Stimulated activated CD8-positive, alpha-beta memory T cell treated with anti-CD3 and anti-CD28 coated beads, Interleukin-2, amount 100 ng/mL, for 48 hours (primary cell): Measurements from ENCODE around the gene MTCL3.

Experiments used
- DNase-seq, 2 donors: peaks; one replicate each; pipeline ENCODE4 v3.0.0-alpha.2; 2020; ENCODE audit warnings: low read depth in 2 of 2

Gene MTCL3

GRCh38 chr6:127468936-127469335, 50.2 kb downstream of the MTCL3 start:
- no peak for DNase-seq

GRCh38 chr6:127466416-127466815, 52.7 kb downstream of the MTCL3 start:
- no peak for DNase-seq

DNA sequence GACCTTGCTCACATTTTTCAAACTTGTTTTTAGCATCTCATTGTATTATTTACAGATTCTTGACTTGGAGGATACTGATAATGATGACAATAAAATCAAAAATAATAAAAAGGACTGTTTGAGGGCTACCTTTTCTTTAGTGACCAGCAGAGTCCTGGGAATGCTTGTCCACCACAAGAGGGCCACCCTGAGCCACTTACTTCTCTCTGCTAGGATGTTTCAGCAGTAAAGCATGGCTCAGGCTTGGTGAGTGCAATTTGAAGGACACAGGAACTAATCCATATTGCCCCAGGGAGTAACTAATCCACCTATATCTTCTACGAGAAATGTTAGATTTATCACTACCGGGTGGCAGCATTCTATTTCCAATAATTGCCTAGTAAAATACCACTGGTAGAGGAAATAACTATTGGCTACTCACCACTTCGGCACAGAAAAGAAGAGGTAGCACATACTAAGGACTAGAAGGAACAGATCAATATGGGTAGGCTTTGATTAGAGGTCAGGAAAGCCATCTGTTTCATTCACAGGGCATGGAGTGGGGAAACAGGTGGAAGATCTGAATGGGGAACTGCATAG, 54.2 kb downstream of the MTCL3 start:
- DNase-seq: peak; percentile 26 to 44

GRCh38 chr6:127464161-127464880, 54.8 kb downstream of the MTCL3 start:
- DNase-seq: no peak

DNA sequence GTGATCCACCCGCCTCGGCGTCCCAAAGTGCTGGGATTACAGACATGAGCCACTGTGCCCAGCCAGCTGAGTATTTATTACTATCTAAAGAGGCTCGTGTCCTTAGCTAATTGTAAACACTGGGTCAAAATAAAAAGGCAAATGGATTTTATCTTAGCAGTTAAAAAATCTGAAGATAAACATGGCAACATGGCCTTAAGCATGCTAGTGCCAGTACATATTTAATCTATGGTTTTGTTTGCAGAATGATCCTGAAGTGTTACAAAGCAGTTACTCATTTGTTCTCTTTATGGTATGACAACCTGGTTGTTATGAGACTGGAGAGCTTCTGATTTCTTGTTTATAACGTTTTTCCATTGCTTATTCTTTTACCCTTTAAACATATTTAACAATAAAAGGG, 56.1 kb downstream of the MTCL3 start:
- no peak for DNase-seq

DNA sequence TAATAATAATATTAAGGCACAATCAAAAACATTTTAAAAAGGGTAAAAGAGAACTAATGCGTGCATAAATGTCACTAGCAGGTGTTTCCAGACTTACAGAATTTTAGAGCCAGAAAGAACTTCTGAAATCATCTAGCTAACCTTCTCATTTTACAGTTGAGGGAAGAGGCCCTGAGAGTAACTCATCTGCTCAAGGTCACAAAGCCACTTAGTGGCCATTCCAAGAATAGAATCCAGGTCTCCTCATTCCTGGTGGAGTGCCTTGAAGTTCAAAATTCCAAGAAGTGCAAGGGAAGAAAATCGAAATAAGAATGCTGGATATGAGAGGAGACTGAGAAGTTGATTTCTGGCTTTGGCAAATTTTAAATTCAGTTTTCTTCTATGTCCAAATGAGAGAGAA, 56.8 kb downstream of the MTCL3 start:
- no peak for DNase-seq

GRCh38 chr6:127460465-127460864, 58.7 kb downstream of the MTCL3 start:
- DNase-seq: no peak

- no peak for DNase-seq
These were observed 59.9 kb downstream of the MTCL3 start, which contains the start of gene KIAA0408 for GRCh38 chr6:127459231-127459641. KIAA0408 (minus strand) TSS chr6:127459389; CDS start chr6:127453981, 5,408 bp downstream.

DNA sequence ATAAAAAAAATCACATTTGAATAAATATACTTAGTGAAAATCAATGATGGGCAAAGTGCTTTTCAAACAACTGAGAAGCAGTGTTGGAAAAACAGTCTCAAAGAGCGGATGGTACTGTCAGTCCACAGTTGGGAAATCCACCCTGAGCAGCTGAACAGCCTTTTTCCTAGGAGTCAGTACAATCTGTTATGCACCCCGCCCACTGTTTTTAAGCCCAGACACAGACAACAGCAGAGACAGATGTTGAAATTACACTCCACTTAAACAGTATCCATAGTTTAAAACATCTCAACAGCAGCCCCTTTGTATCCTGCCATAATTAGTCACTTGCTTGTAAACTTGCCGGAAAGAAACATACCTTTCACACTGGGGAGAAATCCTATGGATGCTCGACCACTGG, 60.3 kb downstream of the MTCL3 start:
- no peak for DNase-seq

DNA sequence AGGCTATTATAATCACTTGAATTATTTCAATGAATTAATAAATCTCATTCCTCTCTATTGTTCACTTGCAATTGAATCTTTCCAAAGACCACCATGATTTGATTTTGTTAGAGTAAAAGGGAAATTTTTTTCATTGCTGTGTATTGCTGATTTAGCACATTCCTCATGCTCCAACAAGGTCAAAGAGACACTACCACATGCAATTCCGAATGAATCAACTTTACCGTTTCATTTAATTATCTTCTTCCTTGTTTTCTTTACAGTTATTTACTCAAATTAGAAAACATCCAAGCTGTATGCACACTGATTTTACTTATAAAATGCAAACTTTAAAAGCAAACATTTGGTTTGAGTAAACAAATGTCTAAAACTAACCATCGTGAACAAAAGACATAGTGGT, 60.9 kb downstream of the MTCL3 start:
- DNase-seq: no peak

- no peak for DNase-seq
These were observed 61.6 kb downstream of the MTCL3 start for GRCh38 chr6:127457456-127458064.

DNA sequence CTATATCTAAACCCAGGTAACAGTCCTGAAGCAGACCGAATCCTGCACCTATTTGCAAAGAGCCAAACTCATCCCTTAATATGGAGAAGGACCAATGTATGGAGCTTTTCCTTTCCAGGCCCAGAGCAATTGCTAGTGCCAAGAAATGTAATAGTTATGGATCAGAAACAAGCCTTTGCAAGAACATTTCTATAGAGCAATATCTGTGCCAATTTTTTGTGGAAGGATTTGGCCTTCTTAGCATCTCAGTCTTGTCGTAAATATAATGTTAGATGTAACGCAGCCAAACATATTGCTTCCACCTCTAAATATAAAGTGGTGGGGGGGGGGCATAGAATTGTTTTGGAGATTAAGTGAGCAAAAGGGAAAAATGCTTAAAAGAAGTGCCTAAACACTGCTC, 62.7 kb downstream of the MTCL3 start:
- no peak for DNase-seq

DNA sequence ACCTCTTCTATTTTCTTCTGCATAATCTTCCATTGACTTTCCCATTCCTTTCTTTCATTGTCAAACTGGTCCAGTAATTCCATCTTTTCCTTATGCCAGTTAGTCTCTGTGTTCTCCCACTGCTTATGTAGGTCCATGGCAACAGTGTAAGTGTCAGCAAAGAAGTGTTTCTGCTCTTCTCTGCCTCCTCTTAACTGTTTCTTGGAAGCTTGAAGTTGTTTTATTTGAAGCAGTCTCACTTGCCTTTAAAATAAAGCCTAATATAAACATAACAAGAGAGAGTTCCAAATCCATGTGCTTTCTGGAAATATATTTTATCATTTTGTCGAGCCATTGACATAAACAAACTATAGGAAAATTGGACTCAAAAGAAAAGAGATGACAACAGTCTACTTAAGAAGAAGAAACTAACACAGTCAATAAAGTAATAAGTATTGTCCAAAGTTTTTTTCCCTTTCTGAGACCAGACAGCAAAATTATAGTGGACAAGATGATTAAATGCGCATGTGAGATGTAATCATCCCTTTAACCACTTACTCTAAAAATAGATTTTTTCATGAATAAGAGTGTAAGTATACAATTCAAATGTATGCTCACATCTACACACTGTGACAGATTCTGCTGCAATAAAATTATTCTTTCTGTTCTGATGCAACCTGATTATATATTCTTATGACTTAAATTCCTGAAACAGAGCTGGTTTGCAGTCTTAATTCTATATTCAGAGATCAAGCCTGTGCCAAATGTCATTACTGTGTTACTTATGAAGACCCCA, 65.1 kb downstream of the MTCL3 start:
- DNase-seq: no peak

GRCh38 chr6:127452803-127453202, 66.3 kb downstream of the MTCL3 start:
- no peak for DNase-seq

DNA sequence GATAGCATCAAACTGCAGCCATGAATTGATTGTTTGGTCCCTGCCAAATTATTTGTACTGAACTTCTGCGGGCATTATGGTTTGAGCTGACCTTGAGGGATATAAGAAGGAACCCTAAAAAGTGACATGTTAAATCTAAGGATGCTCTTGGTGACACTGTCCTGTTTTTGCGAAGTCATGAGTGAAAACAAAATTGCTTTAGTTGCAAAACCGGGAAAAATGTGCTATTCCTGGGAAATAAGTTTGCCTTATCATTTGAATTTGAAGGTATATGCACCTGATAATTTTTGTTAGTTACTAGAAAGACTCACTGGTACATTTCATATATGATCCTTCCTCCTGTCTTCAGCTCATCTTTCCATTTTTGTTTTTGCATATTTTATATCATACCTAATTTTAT, 67.7 kb downstream of the MTCL3 start:
- DNase-seq: no peak

DNA sequence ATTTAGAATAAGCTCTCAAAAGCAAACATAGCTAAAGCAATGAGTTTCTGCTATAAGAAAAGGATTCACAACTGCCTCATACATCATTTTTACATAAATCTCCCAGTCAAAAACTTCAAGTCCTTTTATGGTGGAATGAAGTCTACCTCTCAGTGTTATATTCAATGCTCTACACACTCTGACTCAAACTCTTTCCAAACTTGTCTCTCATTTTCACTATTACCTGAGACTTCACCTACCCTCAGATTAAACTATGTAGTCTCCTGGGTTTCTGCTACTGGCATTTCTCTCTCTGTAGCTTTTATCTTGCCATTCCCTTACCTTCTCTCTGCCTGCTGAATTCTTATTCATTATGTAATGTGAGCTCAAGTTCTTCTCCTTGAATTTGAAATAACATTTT, 71.4 kb downstream of the MTCL3 start:
- no peak for DNase-seq

- no peak for DNase-seq
These were observed 72.8 kb downstream of the MTCL3 start for GRCh38 chr6:127446356-127446755.

DNA sequence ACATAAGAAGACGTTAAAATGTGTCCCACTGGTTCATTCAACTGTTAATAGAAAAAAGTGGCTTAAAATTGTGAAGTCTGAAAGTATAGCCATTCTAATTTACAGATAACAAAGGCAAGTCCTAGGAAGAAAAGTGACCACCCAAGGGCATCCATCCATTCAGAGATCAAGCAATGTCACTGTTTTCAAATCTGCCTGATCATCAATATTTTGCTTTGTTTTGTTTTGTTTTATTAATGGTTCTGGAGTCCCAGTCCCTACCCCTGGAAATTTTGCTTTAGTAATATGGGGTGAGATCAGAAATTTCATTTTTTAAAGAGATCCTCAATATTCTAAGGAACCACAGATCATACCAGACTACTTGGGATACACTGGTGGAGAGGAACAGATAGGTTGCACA, 77.3 kb downstream of the MTCL3 start:
- no peak for DNase-seq

GRCh38 chr6:127439718-127440117, 79.4 kb downstream of the MTCL3 start:
- DNase-seq: no peak

- no peak for DNase-seq
These were observed 82.5 kb downstream of the MTCL3 start for GRCh38 chr6:127436578-127437110.

GRCh38 chr6:127435626-127436220, 83.4 kb downstream of the MTCL3 start:
- no peak for DNase-seq

GRCh38 chr6:127434651-127435050, 84.5 kb downstream of the MTCL3 start:
- no peak for DNase-seq
